Measurements from ENCODE around the gene FAM20A.

Gene FAM20A

DNA sequence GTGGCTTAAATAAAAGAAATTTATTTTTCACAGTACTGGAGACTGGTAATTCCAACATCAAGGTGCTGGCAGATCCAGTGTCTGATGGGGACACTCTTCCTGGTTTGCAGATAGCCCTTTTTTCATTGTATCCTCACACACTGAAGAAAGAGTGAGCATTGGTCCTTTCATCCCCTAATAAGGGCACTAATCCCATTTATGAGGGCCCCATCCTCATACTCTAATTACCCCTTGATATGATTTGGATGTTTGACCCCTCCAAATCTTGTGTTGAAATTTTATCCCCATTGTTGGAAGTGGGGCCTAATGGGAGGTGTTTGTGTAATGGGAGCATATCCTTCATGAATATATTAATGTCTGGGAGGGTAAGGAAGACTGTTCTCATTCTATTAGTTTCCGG, 9.4 kb upstream of the FAM20A start:
- TF ChIP-seq, protein P1, sequence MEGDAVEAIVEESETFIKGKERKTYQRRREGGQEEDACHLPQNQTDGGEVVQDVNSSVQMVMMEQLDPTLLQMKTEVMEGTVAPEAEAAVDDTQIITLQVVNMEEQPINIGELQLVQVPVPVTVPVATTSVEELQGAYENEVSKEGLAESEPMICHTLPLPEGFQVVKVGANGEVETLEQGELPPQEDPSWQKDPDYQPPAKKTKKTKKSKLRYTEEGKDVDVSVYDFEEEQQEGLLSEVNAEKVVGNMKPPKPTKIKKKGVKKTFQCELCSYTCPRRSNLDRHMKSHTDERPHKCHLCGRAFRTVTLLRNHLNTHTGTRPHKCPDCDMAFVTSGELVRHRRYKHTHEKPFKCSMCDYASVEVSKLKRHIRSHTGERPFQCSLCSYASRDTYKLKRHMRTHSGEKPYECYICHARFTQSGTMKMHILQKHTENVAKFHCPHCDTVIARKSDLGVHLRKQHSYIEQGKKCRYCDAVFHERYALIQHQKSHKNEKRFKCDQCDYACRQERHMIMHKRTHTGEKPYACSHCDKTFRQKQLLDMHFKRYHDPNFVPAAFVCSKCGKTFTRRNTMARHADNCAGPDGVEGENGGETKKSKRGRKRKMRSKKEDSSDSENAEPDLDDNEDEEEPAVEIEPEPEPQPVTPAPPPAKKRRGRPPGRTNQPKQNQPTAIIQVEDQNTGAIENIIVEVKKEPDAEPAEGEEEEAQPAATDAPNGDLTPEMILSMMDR (IDR thresholded peaks at IDR 0.05; ENCODE audit: insufficient read depth, low read depth, low read length, missing control alignments) = no peak
- DNase-seq (ENCODE audit: low read depth) = no peak
- H3K4me3 ChIP-seq (ENCODE audit: low read length) = no peak overlapping the region

DNA sequence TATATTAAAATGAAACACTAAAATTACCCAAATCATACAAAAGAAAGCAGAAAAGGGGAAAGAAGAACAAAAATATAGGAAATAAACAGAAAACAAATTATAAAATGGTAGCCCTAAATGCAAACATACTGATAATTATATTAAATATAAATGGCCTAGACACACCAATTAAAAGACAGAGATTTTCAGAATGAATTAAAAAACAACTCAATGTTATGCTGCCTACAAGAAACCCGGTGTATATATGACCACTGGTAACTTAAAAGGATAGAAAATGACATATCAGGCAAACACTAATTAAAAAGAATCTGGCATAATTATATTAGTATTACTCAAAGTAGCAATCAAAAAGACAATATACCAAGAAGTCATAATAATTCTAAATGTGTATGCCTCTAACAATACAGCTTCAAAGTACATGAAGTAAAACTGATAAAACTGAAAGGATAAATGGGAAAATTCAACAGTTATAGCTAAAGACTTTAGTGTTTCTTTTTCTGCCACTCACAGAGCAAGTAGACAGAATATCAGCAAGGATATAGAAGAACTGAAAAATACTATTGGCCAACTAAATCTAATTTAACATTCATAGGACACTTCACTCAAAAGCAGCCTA, 7.5 kb upstream of the FAM20A start:
- TF ChIP-seq, protein P1 (IDR thresholded peaks at IDR 0.05; ENCODE audit: insufficient read depth, low read depth, low read length, missing control alignments) = no peak
- DNase-seq (ENCODE audit: low read depth) = no peak
- no peak overlapping the region for H3K4me3 ChIP-seq (ENCODE audit: low read length)

DNA sequence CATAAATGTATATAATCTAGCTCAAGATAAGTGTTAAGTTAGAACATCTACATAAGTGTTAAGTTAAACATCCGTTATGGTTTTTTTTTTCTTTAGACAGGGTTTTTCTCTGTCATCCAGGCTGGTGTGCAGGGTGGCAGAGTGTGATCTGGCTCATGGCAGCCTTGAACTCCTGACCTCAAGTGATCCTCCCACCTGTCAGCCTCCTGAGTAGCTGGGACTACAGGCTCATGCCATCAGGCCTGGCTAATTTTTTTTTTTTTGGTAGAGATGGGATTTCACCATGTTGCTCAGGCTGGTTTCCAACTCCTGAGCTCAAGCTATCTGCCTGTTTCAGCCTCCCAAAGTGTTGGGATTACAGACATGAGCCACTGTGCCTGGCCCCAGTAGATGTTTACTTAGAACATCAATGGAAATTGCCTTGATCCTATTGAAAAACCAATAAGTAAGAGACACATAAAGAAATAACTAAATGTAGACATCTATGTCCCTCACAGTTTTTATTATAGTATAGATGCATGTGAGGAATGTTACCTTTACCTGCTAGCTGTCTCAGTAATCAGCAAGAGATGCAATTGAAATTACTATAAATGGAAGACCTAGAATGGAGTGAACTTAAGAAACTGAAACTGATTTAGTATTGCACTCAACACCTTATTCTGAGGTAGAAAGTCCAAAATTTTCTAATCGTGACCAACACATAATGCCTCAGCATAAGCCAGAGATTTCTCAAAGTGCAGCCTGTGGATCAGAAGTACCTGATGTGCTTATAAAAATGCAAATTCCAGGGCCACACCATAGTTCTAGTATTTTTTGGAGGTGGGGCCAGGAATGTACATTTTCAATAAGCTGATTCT, 5.5 kb upstream of the FAM20A start:
- TF ChIP-seq, protein P1 (IDR thresholded peaks at IDR 0.05; ENCODE audit: insufficient read depth, low read depth, low read length, missing control alignments) = no peak
- DNase-seq (ENCODE audit: low read depth) = no peak
- no peak overlapping the region for H3K4me3 ChIP-seq (ENCODE audit: low read length)

DNA sequence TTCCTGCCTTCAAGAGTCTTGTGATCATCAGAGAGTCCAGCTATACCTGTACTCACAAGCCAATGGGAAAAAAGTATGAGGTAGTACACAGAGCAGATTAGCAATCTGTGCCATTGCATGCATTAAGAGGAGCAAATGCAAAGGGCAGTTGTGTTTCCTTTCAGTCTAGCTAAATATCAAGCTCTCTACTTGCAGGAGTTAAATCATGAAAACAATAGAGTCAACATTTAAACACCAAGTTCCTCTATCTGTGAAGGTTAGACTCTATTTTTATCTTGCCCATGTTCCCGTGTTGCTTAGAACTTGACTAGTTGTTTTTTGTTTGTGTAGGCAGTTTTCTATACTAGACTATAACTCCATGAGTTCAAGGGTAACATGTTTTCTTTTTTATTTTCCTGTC, 4.7 kb upstream of the FAM20A start:
- no peak overlapping the region for H3K4me3 ChIP-seq (ENCODE audit: low read length)
- DNase-seq (ENCODE audit: low read depth) = no peak
- TF ChIP-seq, protein P1 (IDR thresholded peaks at IDR 0.05; ENCODE audit: insufficient read depth, low read depth, low read length, missing control alignments) = no peak

DNA sequence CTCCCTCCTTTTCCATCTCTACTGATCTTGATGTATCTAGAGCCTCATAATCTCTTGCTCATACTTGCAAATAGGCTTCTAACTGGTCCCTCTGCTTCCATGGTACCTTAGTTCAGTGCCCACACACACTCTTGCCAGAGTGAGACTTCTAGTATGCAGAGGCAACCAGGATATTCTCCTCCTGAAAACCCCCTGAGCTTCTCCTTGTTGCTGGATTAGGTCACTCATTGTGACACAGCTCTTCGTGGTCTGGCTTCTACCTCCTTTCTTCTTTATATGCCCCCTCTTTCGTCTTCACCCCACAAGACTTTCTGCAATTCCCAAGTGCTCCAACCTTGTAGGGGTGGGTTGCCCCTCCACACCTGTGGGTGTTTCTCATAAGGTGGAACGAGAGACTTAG, 2.5 kb upstream of the FAM20A start:
- TF ChIP-seq, protein P1 (IDR thresholded peaks at IDR 0.05; ENCODE audit: insufficient read depth, low read depth, low read length, missing control alignments) = no peak
- no peak overlapping the region for H3K4me3 ChIP-seq (ENCODE audit: low read length)
- DNase-seq (ENCODE audit: low read depth) = no peak

DNA sequence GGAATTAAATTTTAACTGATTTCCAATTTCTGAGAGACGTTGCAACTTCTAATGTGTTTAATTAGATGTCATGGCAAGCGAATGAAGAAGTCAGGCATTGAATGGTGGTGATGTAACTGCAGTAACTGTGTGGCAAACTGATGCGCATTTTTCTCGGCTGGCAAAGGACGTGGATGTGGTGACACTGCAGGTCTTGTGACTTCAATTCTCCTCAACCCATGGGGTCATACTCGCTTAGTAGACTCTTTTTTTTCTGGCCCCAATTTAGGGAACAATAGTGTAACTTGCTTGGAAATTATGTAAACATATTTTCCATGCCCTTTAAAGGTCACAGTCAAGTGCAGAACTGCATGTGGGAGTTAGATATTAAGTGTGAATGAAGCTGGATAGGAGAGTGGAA, 1.9 kb upstream of the FAM20A start:
- no peak overlapping the region for H3K4me3 ChIP-seq (ENCODE audit: low read length)
- DNase-seq (ENCODE audit: low read depth) = no peak
- TF ChIP-seq, protein P1 (IDR thresholded peaks at IDR 0.05; ENCODE audit: insufficient read depth, low read depth, low read length, missing control alignments) = no peak
